Peyer's patch (tissue), 4 donors: ENCODE results near the gene RBM44.

Experiments
- POLR2A ChIP-seq, 2 donors: fragments of 450-650 bp; IDR thresholded peaks; one replicate each; pipeline ENCODE4 v1.5.1; 2017; ENCODE audit warnings: antibody characterized with exemption in 2 of 2, mild to moderate bottlenecking in 2 of 2, moderate library complexity in 2 of 2
- TF ChIP-seq, protein P1 (sequence below), 6 experiments: fragments of 450-650 bp in 4 of 6; fragments of 200-600 bp in 2 of 6; sonication (generic) in 1 of 6; IDR thresholded peaks; one replicate each; pipeline ENCODE4 v1.5.1; 2017 to 2019; ENCODE audit warnings: antibody characterized with exemption in 6 of 6, mild to moderate bottlenecking in 3 of 6, moderate library complexity in 1 of 6

DNA sequence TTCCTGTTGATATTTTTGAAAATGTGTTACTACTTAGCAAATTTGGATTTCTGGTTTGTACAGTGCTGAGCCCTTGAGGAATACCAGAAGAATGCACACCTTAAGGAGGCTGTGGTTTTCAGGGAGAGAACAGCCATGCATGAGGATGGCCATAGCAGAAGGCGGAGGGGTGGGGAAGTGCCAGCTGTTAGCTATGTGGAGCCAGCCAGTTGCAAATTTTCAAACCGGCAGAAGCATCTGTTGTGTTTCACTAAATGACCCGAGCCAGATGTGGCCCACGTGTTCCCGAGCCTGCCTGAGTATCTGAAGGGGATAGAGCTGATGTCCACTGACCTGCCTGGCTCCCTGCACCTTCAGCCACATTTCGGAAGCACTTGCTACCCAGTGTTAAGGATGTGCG lies 16.4 kb upstream of the RBM44 start:
- TF ChIP-seq, protein P1, sequence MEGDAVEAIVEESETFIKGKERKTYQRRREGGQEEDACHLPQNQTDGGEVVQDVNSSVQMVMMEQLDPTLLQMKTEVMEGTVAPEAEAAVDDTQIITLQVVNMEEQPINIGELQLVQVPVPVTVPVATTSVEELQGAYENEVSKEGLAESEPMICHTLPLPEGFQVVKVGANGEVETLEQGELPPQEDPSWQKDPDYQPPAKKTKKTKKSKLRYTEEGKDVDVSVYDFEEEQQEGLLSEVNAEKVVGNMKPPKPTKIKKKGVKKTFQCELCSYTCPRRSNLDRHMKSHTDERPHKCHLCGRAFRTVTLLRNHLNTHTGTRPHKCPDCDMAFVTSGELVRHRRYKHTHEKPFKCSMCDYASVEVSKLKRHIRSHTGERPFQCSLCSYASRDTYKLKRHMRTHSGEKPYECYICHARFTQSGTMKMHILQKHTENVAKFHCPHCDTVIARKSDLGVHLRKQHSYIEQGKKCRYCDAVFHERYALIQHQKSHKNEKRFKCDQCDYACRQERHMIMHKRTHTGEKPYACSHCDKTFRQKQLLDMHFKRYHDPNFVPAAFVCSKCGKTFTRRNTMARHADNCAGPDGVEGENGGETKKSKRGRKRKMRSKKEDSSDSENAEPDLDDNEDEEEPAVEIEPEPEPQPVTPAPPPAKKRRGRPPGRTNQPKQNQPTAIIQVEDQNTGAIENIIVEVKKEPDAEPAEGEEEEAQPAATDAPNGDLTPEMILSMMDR (IDR thresholded peaks at IDR 0.05) = no peak
- no peak for TF ChIP-seq POLR2A (IDR thresholded peaks at IDR 0.05)
